NCI-H526 (cell line): ENCODE results near the gene ZNF431.
"Not testable (repeated sequence)": the region's sequence is repeated elsewhere in the genome, so short reads cannot be mapped to it uniquely, and the experiment has no call there.

Source experiments
- DNase-seq, 2 experiments: peaks; one replicate each; lab custom pipeline; 2025; lab: John Stamatoyannopoulos, UW

ZNF431 gene

DNA sequence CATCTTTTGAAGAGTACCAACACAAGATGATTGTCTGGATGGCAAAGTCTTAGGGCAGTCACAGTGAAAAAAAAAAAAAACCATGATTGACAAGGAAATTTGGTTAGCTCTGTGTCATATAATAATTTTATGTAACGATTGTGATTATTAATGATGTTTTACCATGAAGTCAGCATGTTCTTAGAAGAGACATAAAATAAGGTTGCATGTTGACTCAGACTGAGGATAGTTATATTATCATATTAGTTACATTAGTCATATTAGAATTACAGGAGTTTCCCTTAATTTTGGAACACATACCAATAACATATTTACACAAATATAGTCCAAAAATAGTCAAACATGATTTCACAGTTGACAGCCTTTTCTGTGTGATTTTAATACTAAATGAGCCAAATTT lies 5.7 kb downstream of the ZNF431 start:
- DNase-seq: no peak

DNA sequence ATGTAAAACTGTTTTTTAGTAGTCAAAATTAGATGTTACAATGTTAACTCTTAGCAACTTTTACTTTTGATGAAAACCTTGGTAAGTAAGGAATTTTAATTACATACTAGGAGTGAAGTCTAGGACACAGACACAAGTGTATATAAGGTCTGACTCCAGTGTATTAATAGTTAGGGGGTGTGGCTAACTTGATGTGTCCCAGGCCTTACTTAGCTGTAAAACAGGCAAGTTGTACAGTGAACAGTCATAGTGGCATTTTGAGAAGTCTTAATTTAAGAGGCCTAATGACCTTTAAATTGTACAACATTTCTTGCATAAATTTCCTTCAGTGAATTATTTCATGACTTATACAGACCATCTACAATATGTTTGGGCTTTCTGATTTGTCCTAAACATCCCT lies 6.8 kb downstream of the ZNF431 start:
- no peak for DNase-seq

DNA sequence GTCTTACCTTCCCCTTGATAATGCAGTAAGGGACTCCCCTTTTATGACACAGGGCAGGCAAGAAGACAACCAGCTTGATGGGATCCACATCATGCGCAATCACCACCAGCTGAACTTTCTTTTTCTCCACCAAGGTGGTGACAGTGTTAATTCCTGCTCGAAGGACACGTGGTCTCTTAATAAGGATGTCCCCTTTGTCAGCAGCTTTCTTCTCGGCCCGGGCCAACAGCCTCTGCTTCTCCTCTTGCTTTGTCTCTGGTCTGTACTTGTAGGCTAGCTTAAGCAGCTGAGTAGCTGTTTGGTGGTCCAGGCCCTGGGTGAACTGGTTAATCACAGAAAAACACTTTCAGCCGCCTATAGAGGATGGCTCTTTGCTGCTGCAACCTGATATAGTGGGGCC lies 8.0 kb downstream of the ZNF431 start:
- no peak for DNase-seq

DNA sequence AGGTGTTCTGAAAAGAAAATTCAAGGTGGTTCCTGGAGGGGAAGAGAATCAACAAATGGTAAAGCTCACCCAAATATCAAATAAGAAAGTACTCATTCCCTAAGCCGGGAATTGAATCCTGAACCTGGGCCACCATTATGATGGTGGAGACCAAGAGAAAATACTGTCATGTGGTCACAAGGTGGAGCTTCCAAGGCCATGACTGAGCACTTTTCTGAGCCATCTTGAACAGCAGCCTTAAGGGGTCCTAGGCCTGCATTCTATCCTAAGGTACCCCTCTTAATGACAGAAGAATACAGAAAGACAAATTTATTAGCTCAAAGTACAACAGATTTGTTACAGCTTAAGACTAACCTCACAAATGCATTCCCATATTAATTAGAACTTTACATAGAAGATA lies 9.6 kb downstream of the ZNF431 start:
- DNase-seq: no peak

DNA sequence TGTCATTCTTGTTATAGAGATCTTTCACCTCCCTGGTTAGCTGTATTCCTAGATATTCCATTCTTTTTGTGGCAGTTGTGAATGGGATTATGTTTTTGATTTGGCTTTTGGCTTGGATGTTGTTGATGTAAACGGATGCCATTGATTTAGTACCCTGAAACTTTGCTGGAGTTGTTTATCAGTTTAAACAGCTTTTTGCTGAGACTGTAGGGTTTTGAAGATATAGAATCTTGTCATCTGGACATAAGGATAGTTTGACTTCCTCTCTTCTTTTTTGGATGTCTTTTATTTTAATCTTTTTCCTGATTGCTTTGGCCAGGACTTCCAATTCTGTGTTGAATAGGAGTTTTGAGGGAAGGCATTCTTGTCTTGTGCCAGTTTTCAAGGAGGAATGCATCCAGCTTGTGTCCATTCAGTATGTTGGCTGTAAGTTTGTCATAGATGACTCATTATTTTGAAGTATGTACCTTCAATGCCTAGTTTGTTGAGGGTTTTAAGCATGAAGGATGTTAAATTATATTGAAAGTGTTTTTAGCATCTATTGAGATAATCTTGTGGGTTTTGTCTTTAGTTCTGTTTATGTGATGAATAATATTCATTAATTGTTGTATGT lies 16.8 kb downstream of the ZNF431 start:
- no peak for DNase-seq

DNA sequence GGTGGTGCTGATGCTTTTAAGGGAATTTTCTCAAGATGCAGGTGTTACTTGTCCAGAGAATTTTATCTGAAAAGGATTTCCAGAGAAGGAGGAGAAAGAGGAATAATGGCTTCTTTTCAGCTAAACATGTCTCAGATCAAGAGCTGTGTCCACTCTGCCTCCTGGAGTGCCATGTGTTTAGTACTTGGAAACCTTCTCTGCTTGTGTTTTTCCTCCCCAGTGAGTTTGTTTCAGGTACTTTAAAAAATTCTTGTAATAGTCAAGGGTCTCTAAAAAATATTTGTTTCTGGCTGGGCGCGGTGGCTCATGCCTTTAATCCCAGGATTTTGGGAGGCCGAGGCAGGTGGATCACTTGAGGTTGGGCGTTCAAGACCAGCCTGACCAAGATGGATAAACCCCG lies 22.7 kb downstream of the ZNF431 start:
- DNase-seq: no peak

DNA sequence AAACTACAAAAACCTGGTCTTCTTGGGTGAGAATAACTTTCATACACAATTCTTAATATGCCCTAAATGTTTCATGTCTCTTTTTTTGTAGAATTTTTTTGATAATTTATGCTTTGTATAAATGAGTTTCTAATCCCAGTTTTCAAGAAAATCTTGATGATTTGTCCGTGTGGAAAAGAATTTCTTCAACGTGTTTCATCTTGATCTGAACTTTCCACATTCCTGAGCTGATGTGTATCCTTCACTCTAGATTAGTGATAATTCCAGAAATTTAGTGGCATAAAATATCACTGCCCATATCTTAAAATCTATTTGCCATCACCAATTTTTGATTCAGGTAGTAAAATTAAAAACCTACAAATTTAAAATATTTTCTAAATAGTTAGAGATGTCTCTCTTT lies 24.6 kb downstream of the ZNF431 start:
- DNase-seq: no peak

DNA sequence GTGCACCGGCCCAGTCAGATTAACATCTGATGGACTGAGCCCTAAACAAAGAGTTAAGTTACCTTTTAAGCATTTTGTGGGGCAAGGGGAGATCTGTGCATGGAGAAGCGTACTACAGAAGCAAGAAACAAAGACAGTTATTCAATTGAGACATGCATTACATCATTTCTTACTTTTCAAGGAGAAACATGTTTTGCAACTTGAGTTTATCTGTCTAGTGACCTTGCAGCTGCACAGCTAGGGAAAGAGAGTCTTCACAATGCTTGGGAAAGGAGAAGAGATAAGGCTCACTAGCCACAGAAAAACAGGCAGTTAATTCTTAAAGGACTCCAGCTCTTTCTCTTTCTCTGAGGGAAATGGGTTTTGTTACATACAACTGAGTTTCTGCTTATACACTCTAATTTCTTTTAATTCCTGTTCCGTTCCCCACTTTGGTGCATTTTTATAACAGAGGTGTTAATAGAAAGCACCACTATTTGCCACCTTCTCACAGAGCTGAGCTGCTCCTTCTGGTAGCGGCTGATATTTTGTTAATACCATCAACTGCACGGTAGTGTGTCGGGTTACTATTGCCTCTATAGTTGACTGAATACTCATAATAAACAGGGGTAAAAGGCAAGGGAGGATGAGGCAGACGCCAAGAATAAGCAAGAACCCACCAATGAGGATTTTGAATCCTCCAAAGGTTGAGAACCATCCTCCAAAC lies 55.9 kb downstream of the ZNF431 start:
- no peak for DNase-seq

DNA sequence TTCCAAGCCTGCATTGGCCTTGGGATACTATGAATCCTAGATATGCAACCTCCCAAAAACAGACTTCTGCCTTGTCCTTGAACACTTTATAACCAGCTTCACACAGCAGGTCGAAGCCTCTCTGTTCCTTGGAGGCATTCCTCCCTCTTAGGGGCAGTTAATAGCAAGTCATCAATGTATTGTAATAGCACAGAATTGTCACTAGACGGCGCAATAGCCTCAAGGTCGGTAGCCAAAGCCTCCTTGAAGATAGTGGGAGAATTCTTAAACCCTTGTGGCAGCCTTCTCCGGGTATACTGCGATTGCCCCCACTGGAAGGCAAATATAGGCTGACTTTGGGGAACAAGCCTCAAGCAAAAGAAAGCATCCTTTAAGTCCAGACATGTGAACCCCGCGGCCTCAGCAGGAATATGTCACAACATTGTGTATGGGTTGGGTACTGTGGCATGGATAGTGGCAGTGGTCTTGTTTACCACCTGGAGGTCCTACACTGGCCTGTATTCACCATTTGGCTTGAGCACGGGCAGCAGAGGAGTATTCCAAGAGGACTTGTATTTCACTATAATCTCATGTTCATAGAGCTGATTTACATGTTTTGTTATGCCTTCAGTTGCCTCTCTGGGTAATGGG lies 61.1 kb downstream of the ZNF431 start:
- DNase-seq: peak in 1 of 2 experiments; percentile 30

DNA sequence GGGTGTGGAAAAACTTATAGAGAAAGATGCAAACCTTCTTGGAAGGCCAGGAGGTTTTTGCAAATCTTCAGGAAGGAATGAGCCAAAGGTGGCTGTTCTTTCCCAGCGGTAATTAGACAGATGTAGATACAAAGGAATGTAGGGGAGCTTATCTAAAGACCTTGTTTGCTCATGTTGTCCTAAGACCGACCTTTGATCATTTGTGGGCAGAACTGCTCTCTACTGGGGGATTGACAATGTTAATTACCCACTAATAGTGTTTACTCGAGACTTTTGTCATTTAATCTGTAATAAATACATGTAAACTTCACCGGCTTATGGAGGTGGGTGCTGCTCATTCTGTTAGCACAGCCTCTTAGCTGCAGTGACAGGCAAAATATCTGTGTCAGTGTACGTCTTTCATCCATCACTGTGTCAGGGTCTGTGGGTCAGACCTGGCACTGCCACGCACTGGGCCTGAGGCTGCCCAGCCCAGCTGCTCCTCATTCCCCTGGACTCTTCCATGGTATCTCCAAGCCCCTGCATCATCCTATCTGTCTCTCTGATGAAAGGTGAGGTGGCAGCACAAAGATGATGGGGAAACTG lies 68.3 kb downstream of the ZNF431 start:
- no peak for DNase-seq

DNA sequence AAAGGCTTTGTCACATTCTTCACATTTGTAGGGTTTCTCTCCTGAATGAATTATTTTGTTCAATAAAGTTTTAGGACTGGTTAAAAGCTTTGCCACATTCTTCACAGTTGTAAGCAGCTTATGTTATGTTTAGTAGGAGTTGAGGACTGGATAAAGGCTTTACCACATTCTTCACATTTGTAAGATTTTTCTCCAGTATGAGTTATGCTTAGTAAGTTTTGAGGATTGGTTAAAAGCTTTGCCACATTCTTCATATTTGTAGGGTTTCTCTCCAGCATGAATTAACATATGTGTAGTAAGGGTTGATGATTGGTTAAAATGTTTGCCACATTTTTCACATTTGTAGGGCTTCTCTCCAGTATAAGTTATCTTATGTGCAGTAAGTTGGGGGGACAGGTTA lies 79.9 kb downstream of the ZNF431 start:
- DNase-seq: no peak

DNA sequence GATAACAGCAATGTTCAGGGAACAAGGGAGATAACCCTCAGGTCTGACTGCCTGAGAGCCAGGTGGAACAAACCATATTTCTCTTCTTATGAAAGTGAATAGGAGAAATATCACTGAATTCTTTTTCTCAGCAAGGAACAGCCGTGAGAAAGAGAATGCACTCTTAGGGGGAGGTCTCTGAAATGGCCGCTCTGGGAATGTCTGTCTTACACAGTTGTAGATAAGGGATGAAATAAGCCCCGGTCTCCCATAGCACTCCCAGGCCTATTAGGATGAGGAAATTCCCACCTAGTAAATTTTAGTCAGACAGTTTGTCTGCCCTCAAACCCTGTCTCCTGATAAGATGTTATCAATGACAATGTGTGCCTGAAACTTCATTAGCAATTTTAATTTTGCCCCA lies 88.1 kb downstream of the ZNF431 start:
- DNase-seq: not testable (repeated sequence)

DNA sequence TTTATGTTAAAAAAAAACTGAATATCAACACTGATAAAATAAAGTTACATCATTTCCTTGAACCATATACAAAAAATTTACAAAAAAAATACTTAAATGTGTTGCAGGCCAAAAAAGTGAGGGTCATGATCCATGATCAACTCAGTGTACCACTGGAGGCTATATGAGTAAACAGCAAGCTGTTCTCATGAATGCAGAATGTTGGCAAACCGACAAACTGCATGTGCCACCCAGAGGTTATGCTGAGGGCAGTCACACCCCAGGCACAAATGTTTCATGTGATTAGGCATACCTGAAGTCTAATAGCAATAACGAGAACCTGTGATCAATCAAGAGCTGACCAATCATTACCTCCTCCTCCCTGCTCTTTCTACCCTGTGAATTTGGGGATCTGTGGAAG lies 91.9 kb downstream of the ZNF431 start:
- DNase-seq: no peak

DNA sequence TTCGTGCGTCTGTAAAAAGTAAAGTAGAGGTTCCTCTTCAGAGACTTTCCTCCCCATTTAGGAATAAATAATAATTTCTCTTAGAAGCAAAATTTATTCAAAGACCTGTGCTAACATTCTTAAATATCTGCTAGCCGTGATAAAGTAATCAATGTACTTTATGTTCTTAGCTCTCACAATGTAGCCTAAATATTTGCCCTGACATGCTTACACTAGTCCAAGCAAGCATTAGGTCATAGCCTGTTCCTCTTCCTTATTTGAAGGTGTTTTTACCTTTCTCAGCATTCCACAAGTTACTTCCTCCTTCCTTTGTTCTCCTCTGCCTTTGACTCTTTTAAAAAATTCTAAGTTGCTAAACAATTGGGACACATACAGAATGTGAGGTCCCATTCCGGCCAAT lies 94.9 kb downstream of the ZNF431 start:
- DNase-seq: not testable (repeated sequence)

DNA sequence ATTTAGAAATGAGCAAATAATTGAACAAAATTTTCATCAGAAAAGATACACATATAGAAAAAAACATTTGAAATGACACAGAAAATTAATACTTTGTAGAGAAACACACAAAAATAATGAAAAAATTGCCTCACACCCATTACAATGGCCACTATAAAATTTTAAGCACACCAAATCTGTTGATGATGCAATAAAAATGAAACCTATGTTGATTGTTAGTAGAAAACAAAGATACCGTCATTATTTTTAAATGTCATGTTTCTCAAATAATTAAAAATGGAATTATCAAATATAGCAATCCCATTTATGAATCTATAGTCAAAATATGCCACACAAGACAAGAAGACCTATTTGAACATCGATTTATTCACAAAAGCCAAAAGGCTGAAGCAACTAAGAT lies 96.8 kb downstream of the ZNF431 start:
- DNase-seq: no peak
